IPS DF 19.7 (cell line): ENCODE measurements around the gene C10orf120.

ENCODE experiments used
- DNase-seq: peaks from one replicate; pipeline ENCODE4 v3.0.0-alpha.2; 2013; ENCODE audit warnings: low read depth, low spot score

Gene C10orf120

DNA sequence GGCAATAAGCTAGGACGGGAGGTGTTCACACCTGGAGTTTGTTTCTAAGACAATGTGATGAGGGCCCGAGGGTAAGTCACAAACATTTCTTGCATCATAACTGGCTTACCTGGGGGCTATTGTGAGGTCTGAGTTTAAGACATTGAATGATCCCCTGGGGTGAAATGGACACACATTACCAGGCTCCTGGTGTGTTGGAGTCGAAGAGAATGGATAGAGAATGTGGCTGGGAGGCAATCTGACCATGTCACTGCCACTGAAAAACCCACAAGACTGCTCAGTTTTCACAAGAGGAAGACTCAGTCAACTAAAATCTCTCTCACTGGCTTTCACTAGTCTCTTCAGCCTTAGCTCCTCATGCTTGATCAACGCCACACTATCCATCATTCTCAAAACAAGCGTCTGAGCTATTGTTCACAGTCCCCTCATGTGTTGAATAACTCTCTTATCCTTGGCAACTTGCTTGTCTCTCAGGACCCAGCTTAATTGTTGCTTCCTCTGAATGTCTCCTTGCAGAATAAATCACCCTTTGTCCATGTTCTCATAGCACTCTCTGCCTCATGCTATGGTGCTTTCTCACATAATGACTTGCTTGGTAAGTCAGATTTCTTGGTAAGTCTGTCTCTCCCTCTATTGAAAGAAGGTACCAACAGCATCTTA, at the start of gene C10orf120:
TSS of gene C10orf120 (minus strand) at position 51 of the 660 bp plus-strand sequence. CDS start 56 bp downstream, outside the sequence.
- no peak for DNase-seq

DNA sequence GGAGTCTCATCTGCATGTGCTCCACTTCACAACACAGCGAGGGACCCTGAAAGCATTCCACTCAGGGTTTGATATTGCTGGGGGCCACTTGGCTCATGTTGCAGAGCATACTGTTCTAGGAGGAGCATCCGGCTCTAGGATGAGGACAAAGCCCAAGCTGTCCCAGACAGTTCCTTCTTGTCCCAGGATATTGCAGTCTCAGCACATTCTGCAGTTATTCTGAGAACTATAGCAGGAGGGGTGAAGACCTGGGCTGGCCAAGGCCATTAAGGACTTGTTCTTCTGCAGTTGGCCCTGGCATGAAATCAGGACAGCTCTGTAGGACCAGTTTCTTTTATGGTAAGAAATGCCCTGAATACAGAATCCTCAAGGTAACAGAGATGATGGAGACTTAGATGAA, 48.9 kb upstream of the C10orf120 start:
- DNase-seq, result no peak

DNA sequence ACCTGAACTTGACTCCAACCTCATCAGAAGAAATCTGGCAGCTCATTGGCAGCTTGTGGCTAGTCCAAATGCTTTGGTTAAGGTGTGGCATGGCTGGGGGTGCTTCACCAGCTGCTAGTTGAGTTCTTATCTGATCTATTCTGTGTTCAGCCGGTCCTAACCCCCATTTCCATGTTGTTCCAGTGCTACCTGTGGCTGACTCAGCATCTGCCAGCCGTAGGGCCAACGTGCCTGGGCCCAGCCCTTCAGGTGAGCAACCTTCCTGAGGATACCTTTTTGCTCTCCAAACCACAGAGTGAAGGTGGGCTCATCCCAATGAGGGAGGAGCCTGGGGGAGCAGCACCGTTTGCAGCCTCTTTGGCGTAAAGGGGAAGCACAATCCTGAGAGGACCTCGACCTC, 46.8 kb upstream of the C10orf120 start:
- DNase-seq, result no peak

DNA sequence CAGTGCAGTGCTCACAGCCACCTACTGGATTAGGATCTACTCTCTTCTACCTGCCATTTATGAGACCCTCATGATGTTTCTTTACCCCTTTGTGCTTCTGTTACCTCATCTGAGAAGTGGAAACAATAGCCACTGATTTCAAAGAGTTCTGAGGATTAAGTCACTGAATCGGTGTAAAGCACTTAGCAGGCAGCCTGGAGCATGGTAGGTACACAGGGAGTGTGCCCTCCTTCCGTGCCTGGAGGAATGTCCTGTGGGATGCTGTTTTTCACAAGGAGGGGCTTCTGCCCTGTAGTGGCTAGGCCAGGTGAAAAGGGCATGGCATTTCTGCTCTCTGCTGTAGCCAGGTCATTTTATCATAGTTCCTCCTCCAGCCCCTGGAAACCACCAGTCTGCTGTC, 44.6 kb upstream of the C10orf120 start:
- no peak for DNase-seq

DNA sequence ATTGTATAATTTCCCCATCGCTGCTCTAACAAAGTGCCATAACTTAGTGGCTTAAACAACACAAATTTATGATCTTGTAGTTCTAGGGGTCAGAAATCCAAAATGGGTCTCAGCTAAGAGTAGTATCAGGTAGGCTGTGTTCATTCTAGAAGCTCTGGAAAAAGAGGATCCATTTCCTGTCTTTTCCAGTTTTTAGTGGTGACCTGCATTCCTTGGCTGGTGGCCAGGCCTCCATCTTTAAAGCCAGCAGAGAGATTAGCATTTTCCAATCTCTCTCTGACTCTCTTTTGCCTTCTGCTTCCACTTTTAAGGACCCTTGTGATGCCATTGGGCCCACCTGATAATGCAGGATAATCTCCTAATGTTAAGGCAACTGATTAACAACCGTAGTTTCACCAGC, 41.0 kb upstream of the C10orf120 start:
- DNase-seq, result no peak

DNA sequence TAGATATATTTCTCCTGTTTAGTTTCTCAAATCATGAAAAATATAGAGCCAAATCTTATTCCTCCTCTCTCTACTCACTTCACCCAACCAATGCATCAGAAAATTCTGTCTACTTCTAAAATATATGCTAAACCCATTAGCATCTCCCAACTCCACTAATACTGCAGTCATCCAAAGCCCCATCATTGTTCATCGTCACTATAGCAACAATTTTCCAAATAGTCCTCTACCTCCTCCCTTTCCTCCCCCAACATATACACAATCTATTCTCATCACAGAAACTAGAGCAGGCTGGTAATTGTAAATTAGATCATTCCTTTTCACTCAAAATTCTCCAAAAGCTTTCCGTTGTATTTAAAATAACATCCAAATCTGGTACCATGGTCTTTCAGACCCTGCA, 38.4 kb upstream of the C10orf120 start:
- no peak for DNase-seq

DNA sequence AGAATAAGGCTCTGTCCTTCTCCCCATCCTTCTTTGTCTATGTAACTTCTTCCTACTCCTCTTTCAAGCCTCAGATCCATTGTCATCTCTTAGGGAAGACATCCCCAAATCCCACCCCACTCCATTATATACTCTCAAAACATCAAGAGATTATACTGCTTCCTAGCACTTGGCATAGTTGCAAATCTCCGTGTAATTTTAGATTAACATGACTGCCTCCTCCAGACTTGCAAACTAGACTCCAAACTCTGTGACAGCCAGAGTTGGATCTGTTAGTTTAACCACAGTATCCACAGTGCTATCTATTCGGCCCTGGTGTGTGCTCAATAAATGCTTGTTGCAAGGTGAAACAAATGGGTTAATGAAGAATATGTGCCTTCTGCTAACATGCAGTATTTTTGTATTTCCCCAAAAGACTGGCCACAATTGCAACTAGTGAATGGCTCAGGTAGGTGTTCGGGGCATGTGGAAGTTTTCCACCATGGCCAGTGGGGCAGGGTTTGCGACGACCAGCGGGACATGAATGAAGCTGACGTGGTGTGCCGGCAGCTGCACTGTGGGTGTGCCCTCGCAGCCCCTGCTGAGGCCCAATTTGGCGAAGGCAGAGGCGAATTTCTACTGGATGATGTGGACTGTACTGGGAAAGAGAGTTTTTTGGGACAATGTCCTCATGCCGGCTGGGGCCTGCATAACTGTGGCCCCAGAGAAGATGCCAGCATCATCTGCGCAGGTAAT, 34.5 kb upstream of the C10orf120 start:
- no peak for DNase-seq

DNA sequence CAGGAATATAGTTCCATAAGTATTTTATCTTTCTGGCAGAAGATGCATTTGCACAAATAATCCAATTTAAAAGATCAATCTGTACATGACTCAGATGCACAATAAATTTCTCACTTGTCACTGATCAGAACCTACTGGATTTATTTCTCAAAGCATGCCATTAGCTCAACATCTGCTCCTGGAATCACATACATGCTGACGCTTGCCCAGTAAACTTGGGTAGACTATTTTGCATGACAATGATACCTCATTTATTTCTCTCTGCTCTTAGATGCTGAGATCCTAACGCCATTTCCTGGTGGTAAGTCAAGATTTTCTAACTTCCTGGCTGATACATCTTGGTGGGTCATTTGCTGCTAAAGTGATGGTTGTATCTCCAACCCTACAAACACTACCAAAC, 33.8 kb upstream of the C10orf120 start:
- no peak for DNase-seq

DNA sequence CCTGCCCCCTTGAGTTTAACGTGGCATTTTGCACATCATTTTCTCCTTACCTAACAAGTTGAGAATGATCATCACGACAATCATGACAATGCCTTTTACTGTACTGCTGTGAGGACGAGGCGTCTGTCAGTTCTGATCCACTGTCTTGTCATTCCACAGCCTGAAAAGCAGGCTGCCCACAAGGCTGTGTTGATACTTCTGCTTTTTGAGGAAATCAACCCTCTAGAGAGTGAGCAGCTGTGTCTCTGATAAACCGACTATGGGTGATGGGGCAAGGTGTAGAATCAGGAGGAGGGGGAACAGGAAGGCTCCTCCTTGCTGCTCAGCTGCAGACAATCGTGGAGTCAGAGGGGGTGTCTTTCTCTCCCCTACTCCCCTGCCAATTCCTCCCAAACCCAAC, 30.6 kb upstream of the C10orf120 start:
- no peak for DNase-seq

DNA sequence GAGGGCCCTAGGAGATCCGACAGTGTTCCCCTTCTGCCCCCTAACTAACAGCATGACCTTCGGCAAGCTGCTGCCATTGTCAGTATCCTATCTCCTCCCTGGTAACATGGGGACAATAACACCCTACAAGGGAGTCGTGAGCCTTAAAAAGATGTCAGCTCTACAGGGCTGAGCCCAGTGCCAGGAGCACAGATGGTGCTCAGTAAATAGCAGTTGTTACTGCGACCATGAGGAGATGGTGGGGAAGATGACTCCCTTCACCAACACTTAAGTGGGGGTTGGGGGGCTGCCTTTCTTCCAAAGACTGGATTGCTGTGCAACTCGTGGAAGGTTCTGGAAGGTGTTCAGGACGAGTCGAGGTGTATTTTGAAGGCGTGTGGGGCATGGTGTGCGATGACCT, 29.5 kb upstream of the C10orf120 start:
- DNase-seq, result no peak

DNA sequence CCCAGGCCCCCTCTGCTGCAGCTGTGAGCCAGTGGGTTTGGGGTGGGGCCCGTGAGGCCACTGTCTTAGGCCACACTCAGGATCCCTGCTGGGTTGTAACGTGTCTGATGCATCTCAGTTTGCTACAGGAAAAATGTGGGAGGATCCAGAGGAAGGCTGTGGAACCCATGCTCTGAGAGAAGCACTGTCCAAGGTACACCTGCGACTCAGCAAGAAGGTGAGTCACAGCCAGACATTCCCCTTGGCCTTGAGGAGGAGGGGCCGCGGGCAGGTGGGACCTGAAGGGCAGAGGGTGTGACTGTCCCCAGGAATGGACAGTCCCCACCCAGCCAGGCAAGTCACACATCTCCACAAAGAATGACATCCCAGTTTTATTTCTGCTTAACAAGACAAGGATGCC, 27.8 kb upstream of the C10orf120 start:
- no peak for DNase-seq

DNA sequence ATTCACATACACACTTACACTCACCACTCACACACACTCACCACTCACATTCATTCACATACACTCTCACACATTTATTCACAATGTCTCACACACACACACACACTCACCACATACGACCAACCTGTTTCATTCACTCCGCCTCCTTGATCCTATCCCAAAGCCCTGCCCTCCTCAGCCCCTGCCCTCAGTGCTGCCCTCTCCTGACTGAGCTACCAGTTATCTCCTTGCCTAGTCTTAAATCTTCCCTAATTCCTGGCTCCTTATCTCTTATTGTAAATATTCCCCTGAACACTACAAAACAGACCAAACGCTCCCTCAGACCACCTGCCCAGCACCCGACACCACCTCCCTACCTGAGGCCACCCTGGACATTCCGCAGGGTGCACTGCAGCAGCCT, 26.1 kb upstream of the C10orf120 start:
- no peak for DNase-seq

DNA sequence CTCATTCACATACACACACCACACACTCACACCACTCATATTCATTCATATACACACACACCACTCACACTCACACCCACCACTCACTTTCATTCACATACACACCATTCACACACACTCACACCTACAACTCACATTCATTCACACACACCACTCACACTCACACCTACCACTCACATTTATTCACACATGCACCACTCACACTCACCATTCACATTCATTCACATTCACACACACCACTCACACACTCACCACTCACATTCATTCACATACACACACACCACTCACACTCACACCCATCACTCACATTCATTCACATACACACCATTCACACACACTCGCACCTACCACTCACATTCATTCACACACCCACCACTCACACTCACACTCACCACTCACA, 25.4 kb upstream of the C10orf120 start:
- no peak for DNase-seq

DNA sequence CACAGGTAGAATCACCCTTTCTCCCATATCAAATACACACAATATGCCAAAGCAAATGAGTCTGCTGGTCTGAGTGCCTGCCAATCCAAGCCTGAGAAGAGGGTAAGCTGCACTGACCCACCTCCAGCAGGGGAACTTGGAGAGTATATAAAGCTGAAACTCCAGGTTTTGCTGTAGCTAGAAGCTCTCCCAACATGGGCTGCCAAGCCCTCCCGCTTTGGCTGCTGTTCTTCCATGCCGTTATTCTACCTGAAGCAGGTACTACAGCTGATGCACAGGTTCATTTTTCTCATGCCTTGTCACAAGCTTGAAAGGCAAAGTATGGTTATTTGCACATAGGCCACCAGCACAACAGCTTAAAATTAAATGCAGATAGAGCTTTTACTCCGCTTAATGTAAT, 21.5 kb upstream of the C10orf120 start:
- no peak for DNase-seq

DNA sequence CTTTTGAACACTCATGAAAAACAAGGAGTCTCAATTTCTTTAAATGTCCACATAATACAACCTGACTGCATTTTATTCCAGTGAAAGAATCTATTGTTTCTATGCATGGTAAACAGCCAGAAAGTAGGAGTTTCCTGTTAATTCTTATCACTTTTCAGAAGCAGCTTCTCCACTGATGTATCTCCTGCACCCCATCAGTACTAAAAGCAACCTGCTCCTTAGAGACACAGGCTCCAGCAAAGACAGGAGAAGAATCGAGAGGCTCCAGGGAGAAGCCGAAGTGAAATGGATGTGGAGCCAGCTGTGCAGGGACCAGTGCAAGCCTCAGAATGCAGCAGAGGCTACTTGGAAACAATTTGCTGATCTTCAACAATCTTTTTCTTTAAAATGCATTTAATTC, 16.4 kb upstream of the C10orf120 start:
- DNase-seq, result no peak

DNA sequence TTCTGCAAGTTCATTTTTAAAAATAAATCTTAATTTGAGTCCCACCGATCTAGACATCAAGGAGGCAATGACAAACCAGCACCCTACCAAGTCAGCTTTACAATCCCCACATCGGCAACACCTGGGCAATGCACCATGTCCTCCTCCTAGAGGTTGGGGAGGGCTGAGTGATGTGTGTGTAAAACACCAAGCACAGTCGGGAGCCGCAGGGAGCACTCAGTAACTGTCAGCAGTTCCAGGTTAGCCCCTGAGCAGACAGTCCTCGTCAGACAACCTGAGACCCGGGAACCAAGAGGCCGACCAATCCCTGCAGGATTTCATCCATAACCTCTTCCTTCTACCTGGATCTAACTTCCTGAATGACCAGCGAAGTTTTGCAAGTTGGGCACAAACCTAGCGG, 15.9 kb upstream of the C10orf120 start:
- DNase-seq, result no peak

DNA sequence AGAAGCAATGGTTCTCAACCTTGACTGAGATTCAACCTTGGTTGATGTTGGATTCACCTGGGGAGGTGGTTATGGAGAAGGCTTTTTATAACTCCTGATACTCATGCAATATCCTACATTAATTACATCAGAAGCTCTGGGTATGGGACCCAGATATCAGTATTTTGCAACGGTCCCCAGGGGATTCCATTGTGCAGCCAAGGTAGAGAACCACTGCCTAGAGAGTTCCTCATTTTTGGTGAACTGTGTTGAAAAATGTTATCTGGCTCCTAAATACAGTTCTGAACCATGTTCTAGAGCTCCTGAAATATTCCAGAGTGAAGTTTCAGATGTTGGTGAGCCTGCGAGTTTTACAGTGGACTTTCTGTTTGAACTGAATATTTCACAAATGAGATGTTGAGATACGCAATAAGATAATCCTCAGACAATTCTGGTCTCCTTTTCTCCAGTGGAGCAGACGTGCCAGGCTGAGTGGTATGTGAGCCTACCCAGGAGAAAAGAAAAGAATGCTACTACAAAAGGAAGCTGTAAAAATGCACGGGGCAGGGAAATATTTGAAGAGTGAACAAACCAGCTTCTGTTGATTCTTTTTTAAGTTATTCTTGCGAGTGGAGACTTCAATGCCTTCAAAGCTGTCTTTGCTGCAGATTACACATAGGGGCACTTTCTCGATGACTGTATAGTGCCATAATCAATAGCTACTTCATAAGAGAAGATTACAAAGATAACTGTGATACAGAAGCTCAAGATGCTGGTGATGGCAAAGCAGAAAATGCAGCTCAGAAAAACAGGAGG, 13.6 kb upstream of the C10orf120 start:
- no peak for DNase-seq

DNA sequence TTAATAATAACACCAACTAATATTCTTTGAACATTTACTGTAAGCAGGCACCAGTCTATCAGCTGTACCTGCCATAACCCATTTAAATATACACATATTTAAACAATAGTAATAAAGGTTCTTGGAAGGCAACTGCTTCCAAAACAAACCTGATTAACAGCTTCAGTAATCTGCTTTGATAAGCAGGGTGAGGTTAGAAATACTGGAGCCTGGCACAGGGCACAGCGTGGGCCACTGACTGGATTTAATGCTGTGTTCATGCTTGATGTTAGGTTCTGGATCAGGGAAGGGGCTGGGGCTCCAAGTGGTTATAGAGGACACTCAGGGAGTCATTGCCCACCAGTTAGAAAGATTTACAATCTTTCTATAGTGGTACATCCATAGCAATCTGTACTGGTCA, 10.9 kb upstream of the C10orf120 start:
- no peak for DNase-seq

DNA sequence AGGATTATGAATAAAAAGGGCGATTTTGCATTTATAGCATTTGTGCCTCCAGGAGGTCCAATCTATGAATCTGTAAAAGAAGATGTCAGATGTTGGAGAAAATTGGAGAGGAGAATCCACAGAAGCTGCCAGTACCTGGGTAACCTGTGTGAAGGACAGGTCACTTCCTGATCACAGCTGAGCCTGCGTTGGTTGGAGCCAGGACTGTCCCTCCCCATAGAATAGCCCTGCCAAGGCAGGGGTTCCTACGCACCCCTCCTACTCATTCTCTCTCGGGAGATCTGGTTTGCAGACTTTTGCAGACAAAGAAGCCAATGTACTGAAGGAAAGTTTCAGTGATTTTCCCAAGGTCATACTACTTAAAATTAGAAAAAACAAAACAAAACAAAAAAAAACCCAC, 10.3 kb upstream of the C10orf120 start:
- DNase-seq, result no peak

DNA sequence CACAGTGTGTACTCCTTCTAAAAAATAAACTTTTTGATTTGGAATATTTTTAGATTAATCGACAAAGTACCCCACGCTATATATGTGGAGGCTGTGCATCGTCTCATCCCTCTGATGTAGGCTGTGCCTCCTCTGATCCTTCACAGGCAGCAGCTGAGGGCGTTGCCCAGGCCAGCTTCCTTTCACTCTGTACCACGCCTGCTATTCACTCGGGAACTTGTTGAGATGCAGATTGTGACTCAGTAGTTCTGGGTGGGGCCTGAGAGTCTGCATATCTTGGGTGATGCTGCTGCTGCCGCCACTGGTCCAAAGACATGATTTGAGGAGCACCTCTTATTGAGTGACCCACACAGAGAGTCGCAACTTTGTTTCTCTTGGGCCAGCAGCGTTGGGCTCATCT, 7.9 kb upstream of the C10orf120 start:
- DNase-seq, result no peak

DNA sequence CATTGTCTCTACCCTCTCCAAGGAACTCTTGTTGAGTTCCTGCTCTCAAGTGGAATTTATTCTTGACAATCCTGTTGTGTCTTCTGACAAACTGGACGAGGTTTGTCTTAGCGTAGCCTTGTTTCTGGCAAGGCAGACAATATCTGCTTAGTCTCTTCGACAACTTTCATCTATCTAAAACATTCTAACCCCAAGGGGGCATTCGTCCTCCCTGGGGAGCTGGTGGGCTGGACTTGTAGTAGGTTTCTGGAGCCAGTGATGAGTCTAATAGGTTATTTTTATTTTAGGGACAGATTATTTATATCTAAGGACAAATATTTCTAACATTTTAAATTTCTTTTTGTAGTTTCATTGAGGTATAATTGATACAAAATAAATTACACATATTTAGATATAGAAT, 7.3 kb upstream of the C10orf120 start:
- DNase-seq, result no peak

DNA sequence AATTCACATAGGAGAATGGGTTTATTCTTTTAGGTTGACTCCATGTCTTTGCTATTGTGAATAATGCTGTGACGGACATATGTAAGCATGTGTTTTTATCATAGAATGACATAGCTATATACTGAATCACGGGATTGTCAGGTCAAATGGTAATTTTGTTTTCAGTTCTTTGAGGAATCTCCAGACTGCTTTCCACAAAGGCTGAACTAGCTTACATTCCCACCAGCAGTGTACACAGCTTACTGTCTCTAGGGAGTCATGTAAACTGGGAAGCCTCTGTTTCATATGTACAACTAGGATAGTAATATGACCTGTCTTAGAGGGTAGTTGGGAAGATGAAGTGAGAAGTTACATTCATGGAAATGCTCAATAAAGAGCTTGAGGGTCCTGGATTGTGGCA, 6.8 kb upstream of the C10orf120 start:
- no peak for DNase-seq
